Endothelial cell of umbilical vein (primary cell): Measurements from ENCODE around the gene TMEM127. TPM values are rescaled to one million over a fixed set of nuclear protein-coding genes. Genes with fewer than 3 reads are reported as not detected.

Experiments
- BruUV-seq: library from RNA; stranded (reverse); fragments of 400-500 nt; replicated peaks from 2 replicates; lab custom pipeline; 2021; lab: Mats Ljungman, UMichigan
- CTCF ChIA-PET: fragments of 300-600, 350-600 bp; sonication (Branson Sonifier 250); formaldehyde crosslinking; loops from one replicate; lab custom pipeline; 2021; ENCODE audit warnings: antibody characterized with exemption, inconsistent platforms; lab: Charles Lee
- POLR2A ChIA-PET: fragments of 300-600, 350-600 bp; sonication (Branson Sonifier 250); formaldehyde crosslinking; loops from one replicate; lab custom pipeline; 2021; ENCODE audit warnings: antibody characterized with exemption, inconsistent platforms; lab: Charles Lee
- DNase-seq: peaks from one replicate; pipeline ENCODE4 v3.0.0-alpha.2; 2011; ENCODE audit warnings: low read depth, low spot score
- FAIRE-seq: peaks from 2 replicates; lab custom pipeline; 2011; peaks lifted over from hg19 to GRCh38; lab: Jason Lieb, UNC
- H2AFZ ChIP-seq: 2 replicates; pipeline ENCODE4 v1.6.0; 2012; ENCODE audit warnings: low read depth, low read length, control low read depth, inconsistent platforms
- H3K27ac ChIP-seq: 2 replicates; pipeline ENCODE4 v1.5.1; 2011; ENCODE audit warnings: low read depth, mild to moderate bottlenecking, control low read depth, low read length, moderate library complexity; ENCODE audit not compliant: insufficient read depth
- H3K27me3 ChIP-seq, 2 experiments: 2 replicates each; pipeline versions ENCODE4 v1.6.0 to v1.6.1; 2011; ENCODE audit warnings: low read length in 2 of 2, mixed read lengths in 1 of 2; ENCODE audit not compliant: control insufficient read depth in 2 of 2, insufficient read depth in 2 of 2
- H3K36me3 ChIP-seq, 2 experiments: 2 replicates in 1 of 2; 3 replicates in 1 of 2; pipeline ENCODE4 v1.5.1; 2011; ENCODE audit warnings: low read length in 2 of 2, mild to moderate bottlenecking in 1 of 2, moderate library complexity in 1 of 2; ENCODE audit not compliant: control insufficient read depth in 2 of 2, insufficient read depth in 2 of 2; ENCODE audit errors: extremely low read depth in 1 of 2
- H3K4me1 ChIP-seq: 3 replicates; pipeline ENCODE4 v1.5.1; 2011; ENCODE audit warnings: mild to moderate bottlenecking, low read length; ENCODE audit not compliant: control insufficient read depth, insufficient read depth; ENCODE audit errors: extremely low read depth
- H3K4me2 ChIP-seq: 2 replicates; pipeline ENCODE4 v1.6.1; 2011; ENCODE audit warnings: low read length, control low read depth, mixed read lengths; ENCODE audit not compliant: insufficient read depth
- H3K4me3 ChIP-seq, 3 experiments: fragments of 200-600 bp in 1 of 3; sonication (generic), shearing (Covaris generic) in 1 of 3; replicated peaks in 1 of 3; 2 replicates each; pipeline ENCODE4 v1.5.1; 2011 to 2016; ENCODE audit warnings: control low read depth in 3 of 3, low read length in 3 of 3, mild to moderate bottlenecking in 2 of 3, inconsistent platforms in 1 of 3, low read depth in 1 of 3, moderate library complexity in 1 of 3; ENCODE audit not compliant: insufficient read depth in 1 of 3
- H3K79me2 ChIP-seq: 2 replicates; pipeline ENCODE4 v1.6.0; 2012; ENCODE audit warnings: low read length, inconsistent platforms; ENCODE audit not compliant: control insufficient read depth, insufficient read depth
- H3K9ac ChIP-seq: replicated peaks from 2 replicates; pipeline ENCODE3; 2011; ENCODE audit warnings: low read length, control low read depth; ENCODE audit not compliant: insufficient read depth; ENCODE audit errors: extremely low read depth
- H3K9me1 ChIP-seq: replicated peaks from 3 replicates; pipeline ENCODE4 v1.6.0; 2011; ENCODE audit warnings: mild to moderate bottlenecking, low read length; ENCODE audit not compliant: control insufficient read depth, insufficient read depth; ENCODE audit errors: extremely low read depth
- H3K9me3 ChIP-seq: replicated peaks from 2 replicates; pipeline ENCODE4 v1.5.1; 2012; ENCODE audit warnings: low read length, inconsistent platforms; ENCODE audit not compliant: control insufficient read depth, insufficient read depth
- H4K20me1 ChIP-seq: replicated peaks from 2 replicates; pipeline ENCODE3; 2011; ENCODE audit warnings: mild to moderate bottlenecking, low read length; ENCODE audit not compliant: control insufficient read depth, insufficient read depth; ENCODE audit errors: extremely low read depth
- EZH2 ChIP-seq: IDR thresholded peaks from 2 replicates; pipeline ENCODE4 v1.6.1; 2012; ENCODE audit warnings: borderline replicate concordance, low read depth, mild to moderate bottlenecking, moderate library complexity, low read length, inconsistent platforms; ENCODE audit not compliant: severe bottlenecking
- FOS ChIP-seq: IDR thresholded peaks from 2 replicates; pipeline ENCODE4 v1.6.1; 2011; ENCODE audit warnings: mild to moderate bottlenecking, low read length, moderate library complexity, borderline replicate concordance; ENCODE audit not compliant: insufficient read depth
- GATA2 ChIP-seq: IDR thresholded peaks from 2 replicates; pipeline ENCODE4 v1.7.0; 2011; ENCODE audit warnings: low read depth, mild to moderate bottlenecking, moderate library complexity, mixed read lengths, low read length; ENCODE audit not compliant: insufficient read length, insufficient read depth
- JUN ChIP-seq: IDR thresholded peaks from 2 replicates; pipeline ENCODE4 v1.6.1; 2011; ENCODE audit warnings: borderline replicate concordance, low read depth; ENCODE audit not compliant: insufficient read length, insufficient read depth
- MYC ChIP-seq: IDR thresholded peaks from one replicate; pipeline ENCODE4 v1.6.1; 2011; ENCODE audit warnings: mild to moderate bottlenecking, low read depth, low read length
- POLR2A ChIP-seq: IDR thresholded peaks from 2 replicates; pipeline ENCODE4 v1.6.1; 2012; ENCODE audit warnings: low read depth, mild to moderate bottlenecking, control low read depth, low read length
- POLR2AphosphoS5 ChIP-seq: IDR thresholded peaks from 2 replicates; pipeline ENCODE4 v1.6.1; 2012; ENCODE audit warnings: low read depth, mild to moderate bottlenecking, control low read depth, low read length, moderate library complexity; ENCODE audit not compliant: insufficient read depth
- dilution Hi-C: fragments of 300-500 bp; cut with MboI; formaldehyde crosslinking; loops from one replicate; pipeline ENCODE4 v1.15.0; 2019; ENCODE audit warnings: low sequenced_read_pairs; ENCODE audit not compliant: extremely low pct_ligation_motif_present
- intact Hi-C: fragments of 100-400 bp; cut with micrococcal nuclease; formaldehyde crosslinking; loops from one replicate; pipeline ENCODE4 v1.10.0; 2022
- polyA plus RNA-seq, 4 experiments: library from polyadenylated mRNA; depleted of rRNA in 3 of 4; stranded (reverse) in 3 of 4; unstranded in 1 of 4; fragments of >200 nt; gene quantifications; 2 replicates each; pipeline versions ENCODE4 v1.2.1 to v1.2.3, GENCODE V29; 2011 to 2012; ENCODE audit warnings: missing spikeins in 1 of 4
- total RNA-seq: library from RNA; stranded (reverse); gene quantifications from 2 replicates; pipeline ENCODE4 v1.2.3, GENCODE V29; 2021
- TF ChIP-seq, protein P1 (sequence below), 2 donors: IDR thresholded peaks; 1 replicate in 1 of 2; 2 replicates in 1 of 2; pipeline ENCODE4 v1.5.1; 2011; ENCODE audit warnings: low read length in 2 of 2, mild to moderate bottlenecking in 2 of 2, moderate library complexity in 2 of 2, control low read depth in 1 of 2, inconsistent platforms in 1 of 2, low read depth in 1 of 2; ENCODE audit not compliant: insufficient read depth in 1 of 2; ENCODE audit errors: extremely low read depth in 1 of 2
- TF ChIP-seq, protein P2 (sequence below): IDR thresholded peaks from 2 replicates; pipeline ENCODE4 v1.6.1; 2011; ENCODE audit not compliant: insufficient read depth, insufficient read length

The TMEM127 gene
- total and polyA plus RNA-seq, 2 donors (not counting 3 experiments of a cell fraction or from before 2014, with no cell fraction given) = 48.4 to 75.7 TPM

- ChIA-PET POLR2A (interaction anchor here (1.0 kb wide), 1 partner anchor 13 kb away, joined by 3 read pairs; no protein-coding TSS in a partner anchor), CTCF (interaction anchor here (0.6 to 3.2 kb wide), 6 partner anchors 9 to 113 kb away, joined by 3 to 16 read pairs (median 3); no protein-coding TSS in a partner anchor)
- peak overlapping the region; percentile 15 for H3K4me2 ChIP-seq
- peak; percentile 95 for FAIRE-seq
- no peaks in the 10 kb centered on the region for H4K20me1 ChIP-seq
- no peak overlapping the region for H3K4me3 ChIP-seq
- H3K9me1 ChIP-seq = no peaks in the 10 kb centered on the region
- dilution Hi-C loops = no loop called here
- BruUV-seq = no TSS peak
- intact Hi-C loops = loop anchor here (2.0 kb wide), 1 partner anchor 43 kb away; the partner anchor contains the start of gene STARD7
- H3K4me1 ChIP-seq = peaks cover 39% of the 10 kb centered on the region
- peak overlapping the region; percentile 28 for H3K27ac ChIP-seq
- H2AFZ ChIP-seq = no peak overlapping the region
- TF ChIP-seq GATA2 (no peak), POLR2A (peak; percentile 27), FOS (peak; percentile 37), EZH2 (no peak), JUN (no peak), POLR2AphosphoS5 (peak; percentile 42), MYC (no peak)
- TF ChIP-seq, protein P1, sequence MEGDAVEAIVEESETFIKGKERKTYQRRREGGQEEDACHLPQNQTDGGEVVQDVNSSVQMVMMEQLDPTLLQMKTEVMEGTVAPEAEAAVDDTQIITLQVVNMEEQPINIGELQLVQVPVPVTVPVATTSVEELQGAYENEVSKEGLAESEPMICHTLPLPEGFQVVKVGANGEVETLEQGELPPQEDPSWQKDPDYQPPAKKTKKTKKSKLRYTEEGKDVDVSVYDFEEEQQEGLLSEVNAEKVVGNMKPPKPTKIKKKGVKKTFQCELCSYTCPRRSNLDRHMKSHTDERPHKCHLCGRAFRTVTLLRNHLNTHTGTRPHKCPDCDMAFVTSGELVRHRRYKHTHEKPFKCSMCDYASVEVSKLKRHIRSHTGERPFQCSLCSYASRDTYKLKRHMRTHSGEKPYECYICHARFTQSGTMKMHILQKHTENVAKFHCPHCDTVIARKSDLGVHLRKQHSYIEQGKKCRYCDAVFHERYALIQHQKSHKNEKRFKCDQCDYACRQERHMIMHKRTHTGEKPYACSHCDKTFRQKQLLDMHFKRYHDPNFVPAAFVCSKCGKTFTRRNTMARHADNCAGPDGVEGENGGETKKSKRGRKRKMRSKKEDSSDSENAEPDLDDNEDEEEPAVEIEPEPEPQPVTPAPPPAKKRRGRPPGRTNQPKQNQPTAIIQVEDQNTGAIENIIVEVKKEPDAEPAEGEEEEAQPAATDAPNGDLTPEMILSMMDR (IDR thresholded peaks at IDR 0.05; ENCODE audit: extremely low read depth in 1 of 2, insufficient read depth in 1 of 2, low read depth in 1 of 2, low read length in 2 of 2) = no peak
- TF ChIP-seq, protein P2, sequence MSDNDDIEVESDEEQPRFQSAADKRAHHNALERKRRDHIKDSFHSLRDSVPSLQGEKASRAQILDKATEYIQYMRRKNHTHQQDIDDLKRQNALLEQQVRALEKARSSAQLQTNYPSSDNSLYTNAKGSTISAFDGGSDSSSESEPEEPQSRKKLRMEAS = peak; percentile 20
- H3K9me3 ChIP-seq = no peaks in the 10 kb centered on the region
- no peak overlapping the region for H3K9ac ChIP-seq
- H3K36me3 ChIP-seq = peaks cover 5 to 14% of the 10 kb centered on the region in 2 experiments
- peak; percentile 96 for DNase-seq
- H3K79me2 ChIP-seq = peaks cover under 1% of the 10 kb centered on the region
- no peaks in the 10 kb centered on the region for H3K27me3 ChIP-seq
Observed at GRCh38 chr2:96251721-96252292, 14.0 kb downstream of the TMEM127 start.
